GM23338 (cell line): ENCODE data around the gene ZNF691. TPM values are rescaled to one million over a fixed set of nuclear protein-coding genes. Genes with fewer than 3 reads are reported as not detected.

Experiments used
- ATAC-seq: fragments of 200-7000 bp; cut with Tn5 transposase; 3 replicates; pipeline ENCODE4 v1.9.1; 2020
- DNase-seq: peaks from one replicate; pipeline ENCODE4 v3.0.0-alpha.2; 2015; ENCODE audit warnings: low spot score
- H2AFZ ChIP-seq: fragments of 200-600 bp; sonication (generic); 2 replicates; pipeline ENCODE4 v1.8.0; 2016; ENCODE audit warnings: antibody characterized with exemption, mild to moderate bottlenecking, moderate library complexity
- H3F3A ChIP-seq: fragments of 200-600 bp; sonication (generic); replicated peaks from 2 replicates; pipeline ENCODE4 v1.8.0; 2017; ENCODE audit warnings: antibody characterized with exemption, mixed run types, low read depth
- H3K27ac ChIP-seq: fragments of 200-600 bp; sonication (generic); 2 replicates; pipeline ENCODE4 v1.6.1; 2016; ENCODE audit warnings: low read depth
- H3K27me3 ChIP-seq: fragments of 200-600 bp; sonication (generic); 2 replicates; pipeline ENCODE4 v1.8.0; 2016; ENCODE audit warnings: mild to moderate bottlenecking, mixed run types, moderate library complexity; ENCODE audit not compliant: insufficient read depth
- H3K36me3 ChIP-seq: fragments of 200-600 bp; sonication (generic); 2 replicates; pipeline ENCODE4 v1.8.0; 2016; ENCODE audit warnings: mild to moderate bottlenecking; ENCODE audit not compliant: insufficient read depth
- H3K4me1 ChIP-seq: fragments of 200-600 bp; sonication (generic); 2 replicates; pipeline ENCODE4 v1.8.0; 2016; ENCODE audit warnings: mild to moderate bottlenecking, moderate library complexity; ENCODE audit not compliant: insufficient read depth
- H3K4me2 ChIP-seq: fragments of 200-600 bp; sonication (generic); 2 replicates; pipeline ENCODE4 v1.7.1; 2017; ENCODE audit warnings: mixed run types
- H3K4me3 ChIP-seq: fragments of 200-600 bp; sonication (generic); 2 replicates; pipeline ENCODE4 v1.6.1; 2016; ENCODE audit warnings: mixed run types
- H3K79me2 ChIP-seq: fragments of 200-600 bp; sonication (generic); replicated peaks from 2 replicates; pipeline ENCODE4 v1.8.0; 2017; ENCODE audit warnings: mild to moderate bottlenecking; ENCODE audit not compliant: insufficient read depth
- H3K9me2 ChIP-seq: fragments of 200-600 bp; sonication (generic); 2 replicates; pipeline ENCODE4 v1.8.0; 2017; ENCODE audit not compliant: insufficient read depth
- H4K20me1 ChIP-seq: fragments of 200-600 bp; sonication (generic); replicated peaks from 2 replicates; pipeline ENCODE4 v1.8.0; 2017; ENCODE audit warnings: mild to moderate bottlenecking; ENCODE audit not compliant: insufficient read depth
- H3K27ac Mint-ChIP-seq: 2 replicates; pipeline ENCODE4 v1.8.0; 2020; ENCODE audit warnings: inconsistent platforms, mild to moderate bottlenecking, moderate library complexity, mixed read lengths
- H3K27me3 Mint-ChIP-seq: 3 replicates; pipeline ENCODE4 v1.8.0; 2022; ENCODE audit warnings: low read depth, mild to moderate bottlenecking, moderate library complexity, mixed read lengths, inconsistent platforms; ENCODE audit not compliant: insufficient read depth, poor library complexity
- H3K36me3 Mint-ChIP-seq: 3 replicates; pipeline ENCODE4 v1.8.0; 2021; ENCODE audit warnings: low read depth, mild to moderate bottlenecking, inconsistent platforms, moderate library complexity, mixed read lengths
- H3K4me1 Mint-ChIP-seq: 3 replicates; pipeline ENCODE4 v1.8.0; 2020; ENCODE audit warnings: mild to moderate bottlenecking, inconsistent platforms, mixed read lengths
- H3K4me3 Mint-ChIP-seq: 3 replicates; pipeline ENCODE4 v1.8.0; 2021; ENCODE audit warnings: moderate library complexity, mild to moderate bottlenecking, inconsistent platforms, mixed read lengths
- H3K9me3 Mint-ChIP-seq: 3 replicates; pipeline ENCODE4 v1.8.0; 2020; ENCODE audit warnings: moderate library complexity, mild to moderate bottlenecking, inconsistent platforms, mixed read lengths
- CREB1 ChIP-seq: fragments of 250-450 bp; sonication (Bioruptor Pico); IDR thresholded peaks from 2 replicates; pipeline ENCODE4 v1.5.0; 2020; ENCODE audit warnings: low read depth, mild to moderate bottlenecking, moderate library complexity
- CTCF ChIP-seq, 2 experiments: fragments of 200-600 bp in 1 of 2; sonication (generic) in 1 of 2; conservative IDR thresholded peaks; 2 replicates each; pipeline versions ENCODE4 v1.5.1 to v1.6.1; 2016 to 2017; ENCODE audit warnings: antibody characterized with exemption in 2 of 2, low read depth in 2 of 2, mild to moderate bottlenecking in 2 of 2, moderate library complexity in 1 of 2
- ETS1 ChIP-seq: IDR thresholded peaks from 2 replicates; pipeline ENCODE4 v1.6.1; 2016; ENCODE audit warnings: antibody characterized with exemption
- EZH2 ChIP-seq: fragments of 200-600 bp; sonication (generic); IDR thresholded peaks from one replicate; pipeline ENCODE4 v1.8.0; 2017; ENCODE audit warnings: antibody characterized with exemption, mild to moderate bottlenecking, low read depth; ENCODE audit not compliant: unreplicated experiment
- EZH2phosphoT487 ChIP-seq: fragments of 200-600 bp; sonication (generic); IDR thresholded peaks from one replicate; pipeline ENCODE4 v1.8.1; 2018; ENCODE audit warnings: antibody characterized with exemption; ENCODE audit not compliant: unreplicated experiment
- JUNB ChIP-seq: IDR thresholded peaks from one replicate; pipeline ENCODE4 v1.6.1; 2016; ENCODE audit warnings: antibody characterized with exemption; ENCODE audit not compliant: unreplicated experiment
- NANOG ChIP-seq: IDR thresholded peaks from 2 replicates; pipeline ENCODE4 v1.6.1; 2016; ENCODE audit warnings: antibody characterized with exemption, borderline replicate concordance
- POLR2AphosphoS5 ChIP-seq: IDR thresholded peaks from 2 replicates; pipeline ENCODE4 v1.6.1; 2016; ENCODE audit warnings: antibody characterized with exemption, low read depth
- REST ChIP-seq: IDR thresholded peaks from one replicate; pipeline ENCODE4 v1.6.1; 2018; ENCODE audit warnings: antibody characterized with exemption; ENCODE audit not compliant: unreplicated experiment
- STAT1 ChIP-seq: IDR thresholded peaks from one replicate; pipeline ENCODE4 v1.6.1; 2016; ENCODE audit warnings: antibody characterized with exemption; ENCODE audit not compliant: unreplicated experiment
- ZNF114 ChIP-seq: fragments of 250-450 bp; sonication (Bioruptor Pico); IDR thresholded peaks from 2 replicates; pipeline ENCODE4 v1.5.0; 2020; ENCODE audit warnings: mild to moderate bottlenecking, moderate library complexity
- ZNF331 ChIP-seq: fragments of 250-450 bp; sonication (Bioruptor Pico); IDR thresholded peaks from 2 replicates; pipeline ENCODE4 v1.5.0; 2020; ENCODE audit warnings: low read depth, mild to moderate bottlenecking, moderate library complexity
- ZNF462 ChIP-seq: fragments of 250-450 bp; sonication (Bioruptor Pico); IDR thresholded peaks from 2 replicates; pipeline ENCODE4 v1.5.0; 2020; ENCODE audit warnings: mild to moderate bottlenecking, moderate library complexity
- polyA plus RNA-seq: library from polyadenylated mRNA; unstranded; fragments of >200 nt; fragmentation: Nextera tagmentation; extraction: Ambion mirVana; gene quantifications from 2 replicates; pipeline ENCODE4 v1.2.1, GENCODE V29; 2016
- total RNA-seq: library from RNA; depleted of rRNA; stranded (reverse); fragments of >200 nt; shearing (Covaris generic); gene quantifications from 2 replicates; pipeline ENCODE4 v1.2.3, GENCODE V29; 2014

ZNF691 gene
- total and polyA plus RNA-seq, 2 experiments from 2014 or later, result 21.3 to 27.7 TPM

GRCh38 chr1:42834803-42835202 is 11.6 kb upstream of the ZNF691 start:
- H2AFZ ChIP-seq, result no peak overlapping the region
- Mint-ChIP-seq H3K36me3 (no peaks in the 10 kb centered on the region; the same call in 2 of the 3 replicates), H3K9me3 (no peaks in the 10 kb centered on the region), H3K27ac (no peak overlapping the region), H3K4me3 (no peak overlapping the region), H3K4me1 (no peaks in the 10 kb centered on the region), H3K27me3 (peaks cover 12% of the 10 kb centered on the region)
- H4K20me1 ChIP-seq, result no peaks in the 10 kb centered on the region; the same call in 1 of the 2 replicates
- no peak overlapping the region for H3K4me2 ChIP-seq
- no peaks in the 10 kb centered on the region for H3K36me3 ChIP-seq
- TF ChIP-seq STAT1 (no peak), POLR2AphosphoS5 (no peak), JUNB (no peak), ZNF331 (CRISPR knock-in tag) (no peak), CTCF (conservative IDR thresholded peaks at IDR 0.05; ENCODE audit: low read depth in 2 of 2) (no peak), REST (no peak), ETS1 (no peak), EZH2phosphoT487 (no peak), EZH2 (no peak), NANOG (no peak), ZNF114 (CRISPR knock-in tag) (no peak), ZNF462 (no peak), CREB1 (CRISPR knock-in tag) (no peak)
- ATAC-seq, result no peak
- no peaks in the 10 kb centered on the region for H3K27me3 ChIP-seq
- no peaks in the 10 kb centered on the region for H3K9me2 ChIP-seq
- H3K4me3 ChIP-seq, result no peak overlapping the region
- H3F3A ChIP-seq, result no peaks in the 10 kb centered on the region
- H3K27ac ChIP-seq, result no peak overlapping the region
- no peaks in the 10 kb centered on the region for H3K79me2 ChIP-seq
- H3K4me1 ChIP-seq, result no peaks in the 10 kb centered on the region
- DNase-seq, result no peak
